Measurements from ENCODE around the gene NAGPA.

Gene NAGPA

GRCh38 chr16:5027575-5028235, 6.0 kb downstream of the NAGPA start:
- DNase-seq (ENCODE audit: low read depth in 2 of 2): no peak

- no peak for DNase-seq (ENCODE audit: low read depth in 2 of 2)
Measured at GRCh38 chr16:5027086-5027485, 6.6 kb downstream of the NAGPA start.

DNA sequence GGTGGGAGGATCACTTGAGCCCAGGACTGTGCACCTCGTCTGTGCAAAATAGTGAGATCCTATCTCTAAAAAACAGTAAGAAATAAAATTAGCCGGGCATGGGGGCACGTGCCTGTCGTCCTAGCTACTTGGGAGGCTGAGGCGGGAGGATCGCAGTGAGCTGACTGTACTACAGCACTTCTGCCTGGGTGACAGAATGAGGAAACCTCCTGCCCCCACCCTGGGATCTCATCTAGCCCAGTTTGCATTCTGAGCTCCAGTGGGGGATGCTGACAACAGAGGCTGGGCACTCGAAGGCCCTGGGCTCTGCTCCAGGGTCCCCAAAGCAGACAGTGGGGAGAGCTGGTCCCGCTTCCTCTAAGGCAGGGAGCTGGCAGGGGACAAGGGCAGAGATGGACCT, 7.1 kb downstream of the NAGPA start:
- no peak for DNase-seq (ENCODE audit: low read depth in 2 of 2)

DNA sequence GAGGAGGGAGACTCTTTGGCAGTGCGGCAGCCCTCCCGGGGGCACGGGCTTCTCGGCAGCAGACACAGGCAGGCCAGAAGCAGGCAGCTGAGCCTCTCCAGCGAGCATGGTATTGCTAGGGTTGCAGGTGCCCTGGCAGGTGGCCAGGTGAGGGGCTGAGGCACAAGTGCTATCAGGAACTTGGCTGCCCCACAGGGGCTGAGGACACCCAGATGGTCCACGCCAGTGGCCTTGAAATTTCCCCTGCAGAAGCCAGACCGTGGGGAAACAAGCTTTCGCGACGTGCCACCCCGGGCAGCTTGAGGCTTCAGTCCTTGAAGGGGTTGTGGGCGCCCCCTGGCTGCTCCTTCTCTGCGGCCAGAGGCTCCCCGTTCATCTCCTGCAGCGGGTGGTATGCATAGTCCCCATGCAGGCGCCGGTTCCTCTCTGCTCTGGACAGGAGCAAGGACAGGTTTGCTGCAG, 8.5 kb downstream of the NAGPA start:
- no peak for DNase-seq (ENCODE audit: low read depth in 2 of 2)

GRCh38 chr16:5024632-5025031, 9.1 kb downstream of the NAGPA start:
- no peak for DNase-seq (ENCODE audit: low read depth in 2 of 2)

GRCh38 chr16:5022521-5022920, 11.2 kb downstream of the NAGPA start:
- no peak for DNase-seq (ENCODE audit: low read depth in 2 of 2)

GRCh38 chr16:5020551-5020950, 13.2 kb downstream of the NAGPA start:
- DNase-seq (ENCODE audit: low read depth in 2 of 2): no peak

DNA sequence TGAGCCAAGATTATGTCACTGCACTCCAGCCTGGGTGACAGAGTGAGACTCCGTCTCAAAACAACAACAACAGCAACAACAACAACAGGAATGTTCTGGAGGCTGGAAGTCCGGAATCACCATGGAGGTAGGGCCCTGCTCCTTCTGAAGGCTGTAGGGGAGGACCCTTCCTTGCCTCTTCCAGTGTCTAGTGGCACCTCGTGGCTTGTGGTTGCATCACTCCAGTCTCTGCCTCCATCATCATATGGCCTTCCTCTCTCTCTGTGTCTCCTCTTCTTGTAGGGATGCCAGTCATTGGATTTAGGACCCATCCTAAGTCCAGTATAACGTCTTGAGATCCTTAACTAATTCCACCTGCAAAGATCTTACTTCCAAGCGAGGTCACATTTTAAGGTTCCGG, 14.0 kb downstream of the NAGPA start:
- DNase-seq (ENCODE audit: low read depth in 2 of 2): no peak

DNA sequence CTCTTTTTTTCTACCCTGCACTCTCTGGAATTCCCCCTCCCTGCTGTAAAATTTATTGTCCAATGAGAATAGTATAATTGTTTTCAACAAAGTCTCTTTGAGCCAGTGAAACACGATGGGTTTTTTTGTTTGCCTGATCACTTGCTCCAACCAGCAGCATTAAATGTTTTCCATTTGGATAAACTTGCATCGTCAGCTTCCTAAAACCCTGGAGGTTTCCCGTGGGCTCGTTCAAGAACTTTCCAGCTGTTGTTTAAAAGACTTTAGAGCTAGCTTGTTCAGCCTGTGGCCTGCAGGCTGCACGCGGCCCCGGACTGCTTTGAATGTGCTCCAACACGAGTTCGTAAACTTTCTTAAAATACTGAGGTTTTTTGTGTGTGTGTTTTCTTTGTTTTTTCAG, 14.9 kb downstream of the NAGPA start:
- DNase-seq (ENCODE audit: low read depth in 2 of 2): no peak

- DNase-seq (ENCODE audit: low read depth in 2 of 2): no peak
Measured at GRCh38 chr16:5017678-5017969, 16.1 kb downstream of the NAGPA start.

GRCh38 chr16:5016967-5017677, 16.6 kb downstream of the NAGPA start:
- DNase-seq (ENCODE audit: low read depth in 2 of 2): no peak

DNA sequence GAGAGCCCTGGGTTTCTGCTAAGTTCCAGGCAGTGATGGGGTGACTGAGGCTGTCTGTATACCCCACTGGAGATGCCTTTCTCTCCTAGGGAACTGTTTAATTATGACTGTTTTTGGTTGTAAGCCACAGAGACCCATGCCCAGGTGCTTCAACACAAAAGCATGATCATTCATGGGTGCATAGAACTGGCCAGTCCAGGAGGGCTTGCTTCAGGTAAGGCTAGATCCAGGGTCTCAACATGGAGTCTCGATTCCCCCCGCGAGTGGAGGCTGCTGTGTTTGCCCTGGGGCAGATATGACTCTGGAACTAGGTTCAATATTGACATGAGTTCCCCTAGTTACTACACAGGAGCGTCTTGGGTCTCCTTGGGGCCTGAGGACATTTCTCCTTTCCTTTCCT, 17.8 kb downstream of the NAGPA start:
- no peak for DNase-seq (ENCODE audit: low read depth in 2 of 2)

GRCh38 chr16:5015351-5015750, 18.4 kb downstream of the NAGPA start:
- no peak for DNase-seq (ENCODE audit: low read depth in 2 of 2)

DNA sequence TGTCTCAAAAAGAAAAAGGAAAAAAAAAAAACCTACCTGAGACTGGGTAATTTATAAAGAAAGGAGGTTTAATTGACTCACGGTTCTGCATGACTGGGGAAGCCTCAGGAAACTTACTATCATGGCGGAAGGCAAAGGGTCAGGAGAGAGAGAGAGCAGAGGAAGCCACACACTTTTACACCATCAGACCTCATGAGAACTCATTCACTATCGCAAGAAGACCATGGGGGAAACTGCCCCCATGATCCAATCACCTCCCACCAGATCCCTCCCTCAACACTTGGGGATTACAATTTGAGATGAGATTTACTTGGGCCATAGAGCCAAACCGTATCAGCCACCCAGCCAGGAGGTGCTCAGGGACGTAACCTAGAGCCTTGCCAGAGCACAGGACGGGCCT, 20.8 kb downstream of the NAGPA start:
- no peak for DNase-seq (ENCODE audit: low read depth in 2 of 2)

DNA sequence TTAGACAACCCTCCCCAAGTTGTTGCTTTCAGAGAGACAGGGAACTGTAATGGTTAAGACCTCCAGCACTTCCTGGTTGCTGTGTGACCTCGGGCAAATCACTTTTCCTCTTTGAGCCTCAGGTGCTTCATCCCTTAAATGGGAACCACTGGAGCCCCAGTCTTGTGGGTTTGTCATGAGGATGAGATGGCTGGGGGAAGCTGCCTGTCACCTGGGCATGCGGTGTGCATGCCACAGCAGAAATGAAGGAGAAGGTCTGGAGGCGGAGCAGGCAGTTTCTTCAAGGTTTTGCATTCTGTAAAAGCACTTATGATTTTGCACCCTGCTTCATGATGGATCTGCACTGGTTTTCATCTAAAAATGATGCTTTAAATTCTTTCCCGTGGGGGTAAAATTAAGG, 22.1 kb downstream of the NAGPA start:
- DNase-seq (ENCODE audit: low read depth in 2 of 2): no peak

DNA sequence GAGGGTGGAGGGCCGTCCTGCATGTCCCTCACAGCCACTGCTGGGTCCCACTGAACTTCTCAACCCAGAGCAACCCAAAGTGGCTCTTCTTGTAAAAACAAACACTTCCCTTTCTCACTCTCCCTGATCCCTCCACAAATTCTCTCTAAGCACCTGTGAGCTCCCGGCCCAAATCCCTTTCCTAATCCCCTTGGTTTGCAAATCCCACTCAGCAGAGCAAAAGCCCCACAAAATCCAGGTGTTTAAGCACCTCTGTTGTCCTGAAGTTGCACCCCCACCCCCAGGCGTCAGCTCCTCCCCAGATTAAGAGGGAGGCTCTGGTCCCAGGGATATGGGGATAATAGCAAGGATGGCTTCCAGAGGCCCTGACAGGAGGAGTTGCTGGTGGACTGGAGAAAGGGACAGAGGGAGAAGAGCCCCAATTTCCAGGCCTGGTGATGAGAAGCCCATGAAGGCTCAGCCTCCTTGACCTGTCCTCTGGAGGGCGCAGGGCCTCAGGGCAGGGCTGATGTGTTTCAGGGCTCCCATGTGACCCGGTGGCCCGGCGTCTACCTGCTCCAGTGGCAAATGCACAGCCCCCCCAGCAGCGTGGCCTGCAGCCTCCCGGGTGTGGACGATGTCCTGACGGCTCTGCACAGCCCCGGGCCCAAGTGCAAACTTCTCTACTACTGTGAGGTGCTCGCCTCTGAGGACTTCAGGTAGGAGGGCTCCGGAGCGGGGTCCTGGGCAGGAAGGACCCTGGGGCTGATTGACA, 23.0 kb downstream of the NAGPA start:
- DNase-seq (ENCODE audit: low read depth in 2 of 2): no peak

DNA sequence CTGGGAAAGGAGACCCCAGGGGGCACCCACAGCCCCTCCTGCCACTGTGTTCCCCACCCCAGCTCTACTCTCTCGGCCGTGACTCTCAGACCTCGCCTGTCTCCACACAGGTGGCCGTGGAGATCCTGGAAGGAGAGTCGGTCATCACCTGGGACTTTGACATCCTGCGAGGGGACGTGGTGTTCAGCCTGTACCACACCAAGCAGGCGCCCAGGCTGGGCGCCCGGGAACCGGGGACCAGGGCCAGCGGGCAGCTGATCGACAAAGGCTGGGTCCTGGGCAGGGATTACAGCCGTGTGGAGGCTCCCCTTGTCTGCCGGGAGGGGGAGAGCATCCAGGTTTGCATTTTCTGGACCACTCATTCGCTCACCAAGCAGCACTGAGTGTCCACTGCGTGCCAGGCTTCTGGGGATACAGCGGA, 25.4 kb downstream of the NAGPA start:
- DNase-seq (ENCODE audit: low read depth in 2 of 2): no peak

GRCh38 chr16:5007256-5007655, 26.5 kb downstream of the NAGPA start:
- no peak for DNase-seq (ENCODE audit: low read depth in 2 of 2)

DNA sequence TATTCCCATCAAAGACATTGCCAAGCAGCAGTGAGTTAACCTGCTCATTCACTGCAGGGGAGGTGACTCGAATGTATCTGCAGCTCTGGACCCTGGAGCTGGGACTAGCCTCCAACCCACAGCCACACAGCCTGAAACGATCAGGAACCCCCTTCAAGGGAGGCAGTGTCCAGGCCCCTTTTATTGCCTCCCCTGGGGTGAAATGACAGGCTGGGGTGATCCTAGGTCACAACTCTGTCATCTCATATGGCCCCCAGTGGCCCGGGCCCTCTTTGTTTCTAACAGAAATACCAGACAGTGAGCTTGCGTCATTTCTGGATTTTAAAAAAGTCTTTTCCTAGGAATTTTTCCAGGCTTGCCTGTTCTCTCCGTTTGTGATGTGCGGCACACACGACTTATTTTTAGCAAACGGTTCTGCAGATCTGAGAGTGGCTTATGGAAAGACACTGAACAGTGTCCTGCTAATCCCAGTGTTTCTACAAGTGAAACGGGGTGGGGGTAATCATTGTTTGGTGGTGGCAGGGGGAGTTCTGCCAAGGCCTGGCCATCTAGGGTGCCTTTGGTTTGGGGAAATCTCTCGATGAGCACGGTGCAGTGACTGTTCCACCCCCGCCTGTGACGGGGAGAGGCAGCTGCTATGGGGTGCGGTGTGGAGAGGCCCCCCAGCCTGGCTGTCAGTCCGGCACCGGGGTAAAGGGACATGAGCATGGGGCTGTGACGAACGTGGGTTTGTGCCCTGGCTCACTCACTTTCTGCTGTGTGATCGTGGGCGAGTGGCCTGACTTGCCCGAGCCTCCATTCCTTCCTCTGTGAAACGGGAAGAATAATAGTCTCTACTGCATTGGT, 27.2 kb downstream of the NAGPA start:
- no peak for DNase-seq (ENCODE audit: low read depth in 2 of 2)

GRCh38 chr16:5005916-5006315, 27.8 kb downstream of the NAGPA start:
- DNase-seq (ENCODE audit: low read depth in 2 of 2): no peak

- DNase-seq (ENCODE audit: low read depth in 2 of 2): no peak
Measured at GRCh38 chr16:5004311-5004710, 29.4 kb downstream of the NAGPA start.

DNA sequence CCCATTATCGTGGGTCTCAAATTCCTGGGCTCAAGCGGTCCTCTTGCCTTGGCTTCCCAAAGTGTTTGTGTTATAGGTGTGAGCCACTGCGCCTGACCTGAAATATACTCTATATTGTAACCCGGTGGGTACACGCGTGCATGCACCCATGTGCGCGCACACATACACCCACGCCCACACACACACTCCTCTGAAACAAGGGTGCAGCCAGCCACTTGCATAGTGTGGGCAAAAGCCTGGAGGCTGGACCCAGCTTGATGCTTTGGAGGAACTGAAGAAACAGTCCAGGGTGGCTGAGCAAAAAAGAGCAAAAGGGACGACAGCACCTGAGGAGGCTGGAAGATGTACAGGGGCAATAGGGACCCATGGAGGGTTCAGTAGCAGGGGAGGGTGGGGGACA, 29.9 kb downstream of the NAGPA start:
- DNase-seq (ENCODE audit: low read depth in 2 of 2): no peak

Data from stimulated activated CD8-positive, alpha-beta memory T cell treated with anti-CD3 and anti-CD28 coated beads, Interleukin-2, amount 100 ng/mL, for 48 hours (primary cell).